ENCODE results near the gene GALNT9.

Gene GALNT9

DNA sequence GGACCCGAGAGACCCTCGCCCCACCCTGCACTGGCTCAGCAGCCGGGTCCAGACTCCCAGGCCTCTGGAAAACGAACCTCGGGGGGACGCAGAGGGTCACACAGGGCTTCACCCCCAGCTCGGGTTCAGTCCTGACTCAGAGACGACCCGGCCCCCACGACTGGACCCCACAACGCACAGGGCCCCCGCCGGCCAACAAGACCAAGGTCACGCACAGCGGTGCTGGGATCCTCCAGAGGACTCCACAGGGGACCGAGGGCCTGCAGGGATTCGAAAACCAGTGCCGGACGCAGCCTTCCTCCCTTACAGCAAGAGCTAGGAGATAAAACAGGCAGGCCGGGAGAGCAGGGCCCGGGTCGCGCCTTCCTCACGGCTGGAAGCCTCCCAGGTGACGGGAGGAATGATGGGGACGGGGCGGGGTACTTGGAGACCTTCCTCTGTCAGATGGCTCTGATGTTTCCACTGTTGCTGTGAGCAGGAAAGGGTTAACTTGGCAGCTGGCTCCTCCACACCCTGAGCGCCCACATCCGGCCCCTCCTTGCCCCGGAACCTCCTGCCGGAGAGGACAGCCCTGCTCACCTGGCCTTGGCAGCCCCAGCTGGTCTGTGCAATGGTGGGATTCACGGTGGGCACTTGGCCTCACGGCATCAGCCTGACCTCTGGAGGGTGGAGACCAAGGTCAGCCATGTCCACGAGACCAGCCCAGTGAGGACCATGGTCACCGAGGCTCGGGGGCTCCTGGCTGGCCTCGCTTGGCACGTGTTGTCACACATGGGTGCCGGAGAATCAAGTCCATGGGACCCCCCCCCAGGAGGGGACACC, 46.2 kb downstream of the GALNT9 start:
- H3K36me3 Mint-ChIP-seq (ENCODE audit: low read depth), result no peaks in the 10 kb centered on the region

DNA sequence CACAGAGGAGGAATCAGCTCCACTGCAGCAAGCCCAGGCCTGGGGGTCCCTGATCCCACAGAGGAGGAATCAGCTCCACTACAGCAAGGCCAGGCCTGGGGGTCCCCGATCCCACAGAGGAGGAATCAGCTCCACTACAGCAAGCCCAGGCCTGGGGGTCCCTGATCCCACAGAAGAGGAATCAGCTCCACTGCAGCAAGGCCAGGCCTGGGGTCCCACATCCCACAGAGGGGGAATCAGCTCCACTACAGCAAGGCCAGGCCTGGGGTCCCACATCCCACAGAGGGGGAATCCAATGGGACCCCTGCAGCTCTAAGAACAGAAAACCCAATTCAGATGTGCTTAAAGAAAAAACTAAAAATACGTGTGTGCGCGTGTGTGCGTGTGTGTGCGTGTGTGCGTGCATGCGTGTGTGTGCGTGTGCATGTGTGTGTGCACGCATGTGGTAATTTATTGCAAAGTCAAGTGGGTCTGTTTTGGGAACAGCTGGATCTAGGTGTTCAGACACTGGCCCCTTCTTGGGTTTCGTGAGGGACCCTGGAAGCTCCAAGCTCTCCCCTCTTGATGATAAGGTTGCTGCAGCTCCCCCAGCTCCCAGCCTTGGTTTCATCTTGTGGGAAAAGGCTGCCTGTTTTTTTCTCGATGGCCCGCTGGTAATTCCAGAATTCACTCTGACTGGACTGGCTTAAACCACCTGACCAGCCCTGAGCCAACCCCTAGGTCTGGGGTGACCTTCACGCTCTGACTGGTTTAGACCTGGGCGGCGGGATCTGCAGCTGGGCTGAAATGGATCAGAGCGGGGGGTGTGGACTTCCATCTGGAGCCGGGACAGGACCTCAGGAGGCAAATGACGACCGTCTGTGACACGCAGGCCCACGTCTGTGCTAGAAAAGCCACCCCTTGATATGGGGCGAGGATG, 47.1 kb downstream of the GALNT9 start:
- no peak for DNase-seq
- H3K27me3 Mint-ChIP-seq (ENCODE audit: low read depth, poor library complexity), result peaks cover 38% of the 10 kb centered on the region
- peaks cover 73% of the 10 kb centered on the region for H3K4me1 Mint-ChIP-seq
- H3K36me3 Mint-ChIP-seq (ENCODE audit: low read depth), result no peaks in the 10 kb centered on the region
- H3K9me3 Mint-ChIP-seq, result no peaks in the 10 kb centered on the region
- H3K4me3 Mint-ChIP-seq, result peak overlapping the region; percentile 23
- TF ChIP-seq, protein P1, sequence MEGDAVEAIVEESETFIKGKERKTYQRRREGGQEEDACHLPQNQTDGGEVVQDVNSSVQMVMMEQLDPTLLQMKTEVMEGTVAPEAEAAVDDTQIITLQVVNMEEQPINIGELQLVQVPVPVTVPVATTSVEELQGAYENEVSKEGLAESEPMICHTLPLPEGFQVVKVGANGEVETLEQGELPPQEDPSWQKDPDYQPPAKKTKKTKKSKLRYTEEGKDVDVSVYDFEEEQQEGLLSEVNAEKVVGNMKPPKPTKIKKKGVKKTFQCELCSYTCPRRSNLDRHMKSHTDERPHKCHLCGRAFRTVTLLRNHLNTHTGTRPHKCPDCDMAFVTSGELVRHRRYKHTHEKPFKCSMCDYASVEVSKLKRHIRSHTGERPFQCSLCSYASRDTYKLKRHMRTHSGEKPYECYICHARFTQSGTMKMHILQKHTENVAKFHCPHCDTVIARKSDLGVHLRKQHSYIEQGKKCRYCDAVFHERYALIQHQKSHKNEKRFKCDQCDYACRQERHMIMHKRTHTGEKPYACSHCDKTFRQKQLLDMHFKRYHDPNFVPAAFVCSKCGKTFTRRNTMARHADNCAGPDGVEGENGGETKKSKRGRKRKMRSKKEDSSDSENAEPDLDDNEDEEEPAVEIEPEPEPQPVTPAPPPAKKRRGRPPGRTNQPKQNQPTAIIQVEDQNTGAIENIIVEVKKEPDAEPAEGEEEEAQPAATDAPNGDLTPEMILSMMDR (IDR thresholded peaks at IDR 0.05), result no peak
- H3K27ac Mint-ChIP-seq, result no peak overlapping the region

More for the DNA sequence above, 46.2 kb downstream of the GALNT9 start:
- TF ChIP-seq, protein P1 (IDR thresholded peaks at IDR 0.05), result no peak
- DNase-seq, result peak; percentile 40
- peaks cover 69% of the 10 kb centered on the region for H3K4me1 Mint-ChIP-seq
- H3K27ac Mint-ChIP-seq, result no peak overlapping the region
- no peak overlapping the region for H3K4me3 Mint-ChIP-seq
- H3K9me3 Mint-ChIP-seq, result no peaks in the 10 kb centered on the region
- H3K27me3 Mint-ChIP-seq (ENCODE audit: low read depth, poor library complexity), result peaks cover 46% of the 10 kb centered on the region

DNA sequence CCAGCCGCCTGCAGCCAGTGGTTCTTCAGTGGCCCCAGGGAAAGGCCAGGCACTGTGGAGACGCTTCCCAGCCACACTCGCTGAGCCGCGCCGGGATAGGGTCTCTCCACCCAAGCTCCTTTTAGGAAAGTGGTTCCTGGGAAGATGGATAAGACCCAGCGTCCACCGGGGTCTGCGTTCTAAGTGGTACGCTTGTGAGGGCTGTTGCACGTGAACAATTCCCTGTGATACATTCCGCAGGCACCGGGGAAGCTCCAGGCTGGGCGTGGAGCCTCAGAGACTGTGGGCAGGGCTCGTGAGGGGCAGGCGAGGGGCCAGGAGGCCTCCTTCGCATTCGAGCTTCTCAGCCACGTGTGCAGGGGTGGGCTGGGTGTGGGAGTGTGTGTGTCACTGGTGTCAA, 48.4 kb downstream of the GALNT9 start:
- Mint-ChIP-seq H3K4me3 (no peak overlapping the region), H3K36me3 (ENCODE audit: low read depth) (no peaks in the 10 kb centered on the region), H3K9me3 (no peaks in the 10 kb centered on the region), H3K4me1 (peaks cover 73% of the 10 kb centered on the region), H3K27ac (no peak overlapping the region), H3K27me3 (ENCODE audit: low read depth, poor library complexity) (peaks cover 25% of the 10 kb centered on the region)
- no peak for DNase-seq
- TF ChIP-seq, protein P1 (IDR thresholded peaks at IDR 0.05), result no peak

DNA sequence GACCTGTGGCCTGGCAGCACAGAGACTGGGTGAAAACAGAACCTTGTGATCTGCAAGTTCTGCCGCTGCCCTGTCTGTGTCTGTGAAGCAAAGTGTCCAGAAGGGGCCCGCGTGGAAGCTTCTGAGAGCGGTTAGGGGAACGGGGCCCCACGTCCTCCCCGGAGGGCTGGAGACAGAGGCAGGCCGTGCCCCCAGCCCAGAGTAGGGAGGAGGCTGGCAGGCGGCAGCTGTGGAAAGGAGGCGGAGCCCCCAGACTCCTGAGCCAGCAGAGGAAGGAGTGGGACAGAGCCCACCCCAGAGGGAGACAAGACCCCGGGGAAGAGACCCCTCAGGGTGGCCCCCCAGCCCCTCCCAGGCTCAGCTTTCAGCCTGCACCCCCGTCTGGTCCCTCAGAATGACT, 49.0 kb downstream of the GALNT9 start:
- Mint-ChIP-seq H3K4me3 (no peak overlapping the region), H3K27me3 (ENCODE audit: low read depth, poor library complexity) (peaks cover 19% of the 10 kb centered on the region), H3K4me1 (peaks cover 74% of the 10 kb centered on the region)

DNA sequence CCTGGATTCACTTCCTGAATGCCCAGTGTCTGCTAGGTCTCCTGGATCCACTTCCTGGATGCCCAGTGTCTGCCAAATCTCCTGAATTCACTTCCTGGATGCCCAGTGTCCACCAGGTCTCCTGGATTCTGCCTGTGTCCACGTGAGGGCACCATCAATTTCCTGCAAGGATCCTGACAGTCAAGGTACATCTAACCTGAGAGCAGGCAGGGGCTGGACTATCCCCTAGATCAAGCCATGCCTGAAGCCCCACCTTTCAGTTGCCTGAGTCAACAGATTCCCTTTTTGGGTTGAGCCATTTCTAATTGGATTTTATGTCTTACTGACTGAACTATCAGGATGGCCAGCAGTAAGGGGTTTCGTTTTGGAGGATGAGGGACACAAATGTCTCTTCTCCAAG, 49.5 kb downstream of the GALNT9 start:
- TF ChIP-seq, protein P1 (IDR thresholded peaks at IDR 0.05), result no peak
- H3K27ac Mint-ChIP-seq, result no peak overlapping the region
- H3K4me1 Mint-ChIP-seq, result peaks cover 78% of the 10 kb centered on the region
- H3K9me3 Mint-ChIP-seq, result no peaks in the 10 kb centered on the region
- DNase-seq, result no peak
- H3K36me3 Mint-ChIP-seq (ENCODE audit: low read depth), result no peaks in the 10 kb centered on the region
- H3K4me3 Mint-ChIP-seq, result no peak overlapping the region
- H3K27me3 Mint-ChIP-seq (ENCODE audit: low read depth, poor library complexity), result peaks cover 19% of the 10 kb centered on the region

More for the DNA sequence above, 49.0 kb downstream of the GALNT9 start:
- no peaks in the 10 kb centered on the region for H3K36me3 Mint-ChIP-seq (ENCODE audit: low read depth)
- TF ChIP-seq, protein P1 (IDR thresholded peaks at IDR 0.05), result no peak
- H3K27ac Mint-ChIP-seq, result no peak overlapping the region
- H3K9me3 Mint-ChIP-seq, result no peaks in the 10 kb centered on the region
- no peak for DNase-seq

All from nephron progenitor cell (in vitro differentiated cells).